ENCODE results near the gene BRD1.

The BRD1 gene

GRCh38 chr22:49756201-49756600, 71.5 kb downstream of the BRD1 start:
- Histone ChIP-seq H3K4me2 (ENCODE audit: low read length, poor library complexity, severe bottlenecking) (no peak overlapping the region), H3K9me3 (ENCODE audit: control insufficient read depth, low read length) (no peaks in the 10 kb centered on the region), H3K18ac (ENCODE audit: low read depth in 1 of 2, low read length in 2 of 2) (no peak overlapping the region), H3K27me3 (ENCODE audit: control insufficient read depth in 1 of 2, insufficient read depth in 1 of 2, low read length in 2 of 2) (peaks cover 0 to 26% of the 10 kb centered on the region in 2 experiments), H3K4me1 (ENCODE audit: control insufficient read depth, insufficient read depth, low read depth, low read length) (peaks cover 11% of the 10 kb centered on the region), H3K27ac (ENCODE audit: low read length, poor library complexity, severe bottlenecking) (no peak overlapping the region), H2AFZ (ENCODE audit: low read depth, low read length) (no peak overlapping the region), H2BK12ac (ENCODE audit: low read length in 2 of 2) (no peak overlapping the region), H3K14ac (ENCODE audit: low read length in 2 of 2) (no peak overlapping the region), H4K91ac (ENCODE audit: low read length) (no peak overlapping the region), H3K79me1 (replicated peaks; ENCODE audit: low read length, poor library complexity, severe bottlenecking) (no peaks in the 10 kb centered on the region), H2BK120ac (ENCODE audit: low read depth, low read length) (no peak overlapping the region), H4K8ac (ENCODE audit: low read length) (no peak overlapping the region), H3K4me3 (ENCODE audit: insufficient read depth in 1 of 2, low read depth in 1 of 2, low read length in 2 of 2) (no peak overlapping the region), H3K9ac (ENCODE audit: low read length) (no peak overlapping the region), H2BK15ac (ENCODE audit: low read depth, poor library complexity, severe bottlenecking) (no peak overlapping the region), H3K23ac (ENCODE audit: low read length in 2 of 2) (no peak overlapping the region), H2BK5ac (ENCODE audit: low read depth, low read length, poor library complexity, severe bottlenecking) (no peak overlapping the region), H3K36me3 (ENCODE audit: control insufficient read depth in 1 of 2, insufficient read depth in 2 of 2, low read depth in 1 of 2, low read length in 2 of 2) (no peaks in the 10 kb centered on the region), H2AK5ac (ENCODE audit: low read length, severe bottlenecking) (no peak overlapping the region), H3K4ac (ENCODE audit: low read depth in 1 of 2, low read length in 2 of 2) (no peak overlapping the region)
- no peak for DNase-seq
- 68% methylated on average over 5 of the region's 5 CpGs for WGBS

DNA sequence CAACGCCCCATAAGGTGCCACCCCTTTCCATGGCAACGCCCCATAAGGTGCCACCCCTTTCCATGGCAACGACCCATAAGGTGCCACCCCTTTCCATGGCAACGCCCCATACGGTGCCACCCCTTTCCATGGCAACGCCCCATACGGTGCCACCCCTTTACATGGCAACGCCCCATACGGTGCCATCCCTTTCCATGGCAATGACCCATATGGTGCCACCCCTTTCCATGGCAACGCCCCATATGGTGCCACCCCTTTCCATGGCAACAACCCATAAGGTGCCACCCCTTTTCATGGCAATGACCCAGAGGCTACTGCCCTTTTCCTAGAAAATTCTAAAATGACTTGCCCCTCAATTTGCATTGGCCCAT, 72.1 kb downstream of the BRD1 start:
- Histone ChIP-seq H3K14ac (ENCODE audit: low read length in 2 of 2) (no peak overlapping the region), H3K4me3 (ENCODE audit: insufficient read depth in 1 of 2, low read depth in 1 of 2, low read length in 2 of 2) (no peak overlapping the region), H3K23ac (ENCODE audit: low read length in 2 of 2) (no peak overlapping the region), H2BK12ac (ENCODE audit: low read length in 2 of 2) (no peak overlapping the region), H3K27ac (ENCODE audit: low read length, poor library complexity, severe bottlenecking) (no peak overlapping the region), H4K8ac (ENCODE audit: low read length) (no peak overlapping the region), H3K4ac (ENCODE audit: low read depth in 1 of 2, low read length in 2 of 2) (no peak overlapping the region), H3K4me2 (ENCODE audit: low read length, poor library complexity, severe bottlenecking) (no peak overlapping the region), H3K9me3 (ENCODE audit: control insufficient read depth, low read length) (no peaks in the 10 kb centered on the region), H3K36me3 (ENCODE audit: control insufficient read depth in 1 of 2, insufficient read depth in 2 of 2, low read depth in 1 of 2, low read length in 2 of 2) (no peaks in the 10 kb centered on the region), H3K79me1 (replicated peaks; ENCODE audit: low read length, poor library complexity, severe bottlenecking) (no peaks in the 10 kb centered on the region), H2BK120ac (ENCODE audit: low read depth, low read length) (no peak overlapping the region), H4K91ac (ENCODE audit: low read length) (no peak overlapping the region), H2BK5ac (ENCODE audit: low read depth, low read length, poor library complexity, severe bottlenecking) (no peak overlapping the region), H3K27me3 (ENCODE audit: control insufficient read depth in 1 of 2, insufficient read depth in 1 of 2, low read length in 2 of 2) (peaks cover 0 to 26% of the 10 kb centered on the region in 2 experiments), H2AK5ac (ENCODE audit: low read length, severe bottlenecking) (no peak overlapping the region), H3K4me1 (ENCODE audit: control insufficient read depth, insufficient read depth, low read depth, low read length) (peaks cover 5% of the 10 kb centered on the region), H2AFZ (ENCODE audit: low read depth, low read length) (no peak overlapping the region), H3K18ac (ENCODE audit: low read depth in 1 of 2, low read length in 2 of 2) (no peak overlapping the region), H3K9ac (ENCODE audit: low read length) (no peak overlapping the region), H2BK15ac (ENCODE audit: low read depth, poor library complexity, severe bottlenecking) (no peak overlapping the region)
- no peak for DNase-seq
- 92% methylated on average over 10 of the region's 10 CpGs for WGBS

- Histone ChIP-seq H3K14ac (ENCODE audit: low read length in 2 of 2) (no peak overlapping the region), H4K8ac (ENCODE audit: low read length) (no peak overlapping the region), H2AFZ (ENCODE audit: low read depth, low read length) (no peak overlapping the region), H3K18ac (ENCODE audit: low read depth in 1 of 2, low read length in 2 of 2) (no peak overlapping the region), H3K4me2 (ENCODE audit: low read length, poor library complexity, severe bottlenecking) (no peak overlapping the region), H3K27me3 (ENCODE audit: control insufficient read depth in 1 of 2, insufficient read depth in 1 of 2, low read length in 2 of 2) (peaks cover 0 to 26% of the 10 kb centered on the region in 2 experiments), H3K79me1 (replicated peaks; ENCODE audit: low read length, poor library complexity, severe bottlenecking) (no peaks in the 10 kb centered on the region), H4K91ac (ENCODE audit: low read length) (no peak overlapping the region), H2BK120ac (ENCODE audit: low read depth, low read length) (no peak overlapping the region), H2BK12ac (ENCODE audit: low read length in 2 of 2) (no peak overlapping the region), H2BK5ac (ENCODE audit: low read depth, low read length, poor library complexity, severe bottlenecking) (no peak overlapping the region), H3K36me3 (ENCODE audit: control insufficient read depth in 1 of 2, insufficient read depth in 2 of 2, low read depth in 1 of 2, low read length in 2 of 2) (no peaks in the 10 kb centered on the region), H3K27ac (ENCODE audit: low read length, poor library complexity, severe bottlenecking) (no peak overlapping the region), H3K9me3 (ENCODE audit: control insufficient read depth, low read length) (no peaks in the 10 kb centered on the region), H3K4ac (ENCODE audit: low read depth in 1 of 2, low read length in 2 of 2) (no peak overlapping the region), H3K23ac (ENCODE audit: low read length in 2 of 2) (no peak overlapping the region), H3K4me3 (ENCODE audit: insufficient read depth in 1 of 2, low read depth in 1 of 2, low read length in 2 of 2) (no peak overlapping the region), H3K9ac (ENCODE audit: low read length) (no peak overlapping the region), H3K4me1 (ENCODE audit: control insufficient read depth, insufficient read depth, low read depth, low read length) (peaks cover 2% of the 10 kb centered on the region), H2AK5ac (ENCODE audit: low read length, severe bottlenecking) (no peak overlapping the region), H2BK15ac (ENCODE audit: low read depth, poor library complexity, severe bottlenecking) (no peak overlapping the region)
- no peak for DNase-seq
- 76% methylated on average over 22 of the region's 25 CpGs for WGBS
Measured at GRCh38 chr22:49754696-49755630, 72.7 kb downstream of the BRD1 start.

DNA sequence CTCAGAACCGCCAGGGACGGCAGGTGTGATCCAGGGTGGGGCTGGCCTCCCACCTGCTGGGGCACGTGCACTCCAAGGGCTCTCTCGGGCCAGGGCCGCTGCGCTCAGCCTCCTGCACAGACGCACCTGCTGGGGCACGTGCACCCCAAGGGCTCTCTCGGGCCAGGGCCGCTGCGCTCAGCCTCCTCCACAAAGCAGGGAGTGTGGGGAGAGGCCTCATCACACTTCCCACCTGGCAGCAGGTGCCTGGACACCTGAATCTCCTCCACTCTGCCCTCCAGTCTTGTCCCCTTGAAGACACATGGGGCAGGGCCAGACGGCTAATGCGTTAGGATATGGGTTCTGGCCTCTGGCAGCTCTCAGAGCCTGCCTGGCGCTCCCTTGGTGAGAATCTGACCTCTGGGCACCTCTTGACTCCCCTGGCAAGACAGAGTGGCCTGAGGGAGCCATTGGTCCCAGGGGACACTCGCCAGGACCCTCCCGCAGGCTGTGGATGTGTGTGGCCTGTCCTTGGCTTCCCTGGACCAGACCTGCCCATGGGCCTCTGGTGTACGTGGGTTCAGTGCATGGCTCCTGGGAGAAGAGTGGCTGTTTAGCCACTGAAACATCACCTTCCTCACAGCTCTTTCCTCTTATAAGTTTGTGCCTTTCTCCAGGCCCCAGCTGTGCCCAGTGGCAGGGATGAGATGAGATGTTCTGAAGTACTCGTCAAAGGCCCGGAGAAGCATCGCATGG, 73.5 kb downstream of the BRD1 start:
- H2BK5ac ChIP-seq (ENCODE audit: low read depth, low read length, poor library complexity, severe bottlenecking): no peak overlapping the region
- H3K4me3 ChIP-seq (ENCODE audit: insufficient read depth in 1 of 2, low read depth in 1 of 2, low read length in 2 of 2): no peak overlapping the region
- H2BK120ac ChIP-seq (ENCODE audit: low read depth, low read length): no peak overlapping the region
- peaks cover 0 to 26% of the 10 kb centered on the region in 2 experiments for H3K27me3 ChIP-seq (ENCODE audit: control insufficient read depth in 1 of 2, insufficient read depth in 1 of 2, low read length in 2 of 2)
- H4K8ac ChIP-seq (ENCODE audit: low read length): no peak overlapping the region
- no peak overlapping the region for H2BK12ac ChIP-seq (ENCODE audit: low read length in 2 of 2)
- H2AFZ ChIP-seq (ENCODE audit: low read depth, low read length): no peak overlapping the region
- no peaks in the 10 kb centered on the region for H3K9me3 ChIP-seq (ENCODE audit: control insufficient read depth, low read length)
- no peak overlapping the region for H3K14ac ChIP-seq (ENCODE audit: low read length in 2 of 2)
- H4K91ac ChIP-seq (ENCODE audit: low read length): peak overlapping the region; percentile 24
- H3K4me2 ChIP-seq (ENCODE audit: low read length, poor library complexity, severe bottlenecking): no peak overlapping the region
- H3K23ac ChIP-seq (ENCODE audit: low read length in 2 of 2): no peak overlapping the region
- no peak overlapping the region for H2AK5ac ChIP-seq (ENCODE audit: low read length, severe bottlenecking)
- DNase-seq: no peak
- H3K4me1 ChIP-seq (ENCODE audit: control insufficient read depth, insufficient read depth, low read depth, low read length): peaks cover 2% of the 10 kb centered on the region
- 87% methylated on average over 20 of the region's 20 CpGs for WGBS
- no peak overlapping the region for H2BK15ac ChIP-seq (ENCODE audit: low read depth, poor library complexity, severe bottlenecking)
- H3K9ac ChIP-seq (ENCODE audit: low read length): no peak overlapping the region
- no peak overlapping the region for H3K27ac ChIP-seq (ENCODE audit: low read length, poor library complexity, severe bottlenecking)
- no peak overlapping the region for H3K4ac ChIP-seq (ENCODE audit: low read depth in 1 of 2, low read length in 2 of 2)
- no peaks in the 10 kb centered on the region for H3K36me3 ChIP-seq (ENCODE audit: control insufficient read depth in 1 of 2, insufficient read depth in 2 of 2, low read depth in 1 of 2, low read length in 2 of 2)
- H3K79me1 ChIP-seq (replicated peaks; ENCODE audit: low read length, poor library complexity, severe bottlenecking): no peaks in the 10 kb centered on the region
- H3K18ac ChIP-seq (ENCODE audit: low read depth in 1 of 2, low read length in 2 of 2): no peak overlapping the region

Measured in mesenchymal stem cell (in vitro differentiated cells and primary cell).